PC-9 (cell line): Measurements from ENCODE around the gene HPD.

Experiments used
- CTCF ChIP-seq: fragments of 200-600 bp; sonication (generic); conservative IDR thresholded peaks from 2 replicates; pipeline ENCODE4 v1.6.1; 2017; ENCODE audit warnings: mixed run types, antibody characterized with exemption, mild to moderate bottlenecking, moderate library complexity
- EZH2 ChIP-seq: fragments of 200-600 bp; sonication (generic); IDR thresholded peaks from 2 replicates; pipeline ENCODE4 v1.8.0; 2017; ENCODE audit warnings: antibody characterized with exemption, low read depth

- TF ChIP-seq CTCF, result no peak
- no peak for TF ChIP-seq EZH2
Measured at GRCh38 chr12:121822393-121823100, 36.1 kb downstream of the HPD start.
